Measurements from ENCODE around the gene DOCK2.
"Not testable (repeated sequence)": the region's sequence is repeated elsewhere in the genome, so short reads cannot be mapped to it uniquely, and the experiment has no call there.

DOCK2 gene

DNA sequence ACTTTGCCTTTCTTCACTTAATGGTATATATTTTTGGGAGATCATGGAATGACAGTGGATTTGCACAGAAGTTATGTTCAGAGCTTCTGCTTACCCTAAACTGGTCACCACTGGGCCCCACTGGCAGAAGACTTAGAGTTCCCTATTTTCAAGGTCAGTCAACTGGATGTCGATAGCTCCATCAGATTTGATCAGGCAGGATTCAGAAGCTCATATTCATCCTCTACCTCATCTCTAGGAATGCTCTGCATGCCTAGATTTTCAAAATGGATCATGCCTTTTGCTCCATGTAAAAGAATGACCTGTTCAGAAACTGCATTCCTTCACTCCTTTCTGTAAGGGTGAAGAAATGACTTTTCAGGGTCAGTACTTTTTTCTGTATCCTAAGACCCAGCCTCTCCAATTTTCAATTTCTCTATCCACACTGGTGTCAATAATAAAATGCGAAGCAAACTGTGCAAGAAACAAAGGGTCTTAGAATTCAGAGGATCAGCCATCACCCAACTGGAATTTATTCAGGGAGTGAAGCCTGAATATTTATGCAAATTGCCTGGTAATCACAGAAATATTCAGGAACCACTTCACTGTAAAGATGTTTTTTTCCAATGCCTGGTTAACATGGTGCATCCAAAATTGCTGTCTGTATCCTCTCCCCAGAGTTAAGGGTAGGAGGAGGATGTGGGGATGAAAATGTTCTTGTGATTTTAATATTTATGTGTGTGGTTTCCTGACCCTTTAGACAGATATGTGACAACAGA is 125.4 kb downstream of the DOCK2 start:
- no peak for DNase-seq

DNA sequence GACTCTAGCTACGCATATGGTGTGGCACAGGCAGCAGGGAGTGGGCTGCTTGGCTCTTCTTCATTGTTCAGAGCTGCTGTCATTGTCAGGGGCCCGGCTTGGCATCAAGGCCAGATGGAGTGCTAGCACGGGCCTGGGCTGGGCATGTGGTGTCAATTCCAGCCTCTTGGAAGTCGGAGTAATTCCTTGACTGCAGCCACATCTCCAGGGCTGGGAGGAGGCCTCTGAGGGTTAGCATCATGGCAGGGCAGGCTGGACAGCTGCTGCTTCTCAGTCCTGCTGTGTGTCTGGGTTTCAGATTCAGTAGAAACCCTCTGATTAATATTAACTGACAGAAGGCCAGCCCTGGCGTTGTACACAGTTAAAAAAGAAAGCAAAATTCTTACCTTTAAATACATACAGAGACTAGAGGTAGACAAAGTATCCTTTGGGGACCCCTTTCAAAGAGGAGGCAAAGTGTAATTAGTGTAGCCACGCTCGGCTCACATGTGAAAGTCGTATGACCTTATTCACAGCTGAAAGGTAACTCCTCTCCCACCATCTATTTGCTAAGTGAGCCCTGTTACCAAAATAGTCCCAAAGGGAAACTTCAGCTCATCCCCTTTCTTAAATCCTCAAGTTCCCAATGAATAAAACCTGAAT is 126.4 kb downstream of the DOCK2 start:
- DNase-seq = no peak

DNA sequence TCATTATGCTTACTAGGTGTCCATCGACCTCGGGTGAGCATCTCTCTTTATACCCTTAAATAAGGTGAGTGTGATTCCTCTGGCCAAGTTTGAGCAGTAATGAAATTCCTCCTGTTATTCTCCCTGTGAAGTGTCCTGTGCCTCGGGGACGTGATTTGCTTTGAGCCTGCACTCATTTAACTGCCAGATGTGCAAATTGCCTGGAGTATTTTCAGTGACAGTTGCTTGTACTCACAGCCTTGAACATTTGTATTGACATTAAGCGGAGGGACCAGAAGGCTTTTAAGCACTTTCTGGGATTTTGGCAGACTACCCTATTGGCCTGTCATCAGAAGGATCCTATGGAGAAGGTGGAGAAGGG is 126.9 kb downstream of the DOCK2 start:
- no peak for DNase-seq

DNA sequence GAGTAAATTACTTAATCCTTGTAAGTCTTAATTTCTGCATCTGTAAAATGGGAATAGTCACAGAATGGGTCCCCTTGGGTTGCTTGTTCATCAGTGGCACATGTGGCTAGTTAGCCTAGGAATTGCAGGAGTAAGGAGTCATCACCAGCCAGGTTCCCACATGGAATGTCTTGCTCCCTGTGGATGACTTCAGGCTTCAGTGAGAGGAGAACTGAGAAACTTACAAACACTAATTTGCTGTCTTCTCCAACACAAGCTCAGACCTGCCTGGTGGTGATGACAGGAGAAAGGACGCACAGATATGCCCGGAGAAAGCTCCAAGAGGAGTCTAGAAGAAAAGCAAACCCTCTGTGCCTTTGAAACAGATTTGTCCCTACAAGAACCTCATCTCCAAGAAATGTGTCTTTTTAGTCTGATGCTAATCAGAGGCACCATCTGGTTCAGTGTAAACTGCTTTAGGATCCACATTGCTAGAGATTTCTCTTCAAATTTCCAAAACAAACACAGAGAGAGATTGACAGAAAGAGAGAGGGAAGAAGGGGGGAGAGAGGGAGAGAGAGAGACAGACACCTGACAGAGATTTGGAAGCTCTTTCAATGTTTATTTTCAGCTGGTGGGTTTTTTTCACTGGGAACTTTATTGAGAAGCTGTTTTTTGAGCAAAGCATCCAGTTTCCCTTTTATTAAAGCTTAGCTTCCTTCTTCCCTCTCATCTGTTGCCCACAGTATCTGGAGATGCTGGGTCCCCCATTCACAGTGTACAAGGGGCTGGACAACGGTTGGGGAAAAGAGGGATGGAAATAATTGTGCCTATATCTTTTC is 128.3 kb downstream of the DOCK2 start:
- DNase-seq = no peak

- DNase-seq = not testable (repeated sequence)
Observed at GRCh38 chr5:169766943-169767342, 129.9 kb downstream of the DOCK2 start.

GRCh38 chr5:169767938-169768337 is 130.9 kb downstream of the DOCK2 start:
- no peak for DNase-seq

DNA sequence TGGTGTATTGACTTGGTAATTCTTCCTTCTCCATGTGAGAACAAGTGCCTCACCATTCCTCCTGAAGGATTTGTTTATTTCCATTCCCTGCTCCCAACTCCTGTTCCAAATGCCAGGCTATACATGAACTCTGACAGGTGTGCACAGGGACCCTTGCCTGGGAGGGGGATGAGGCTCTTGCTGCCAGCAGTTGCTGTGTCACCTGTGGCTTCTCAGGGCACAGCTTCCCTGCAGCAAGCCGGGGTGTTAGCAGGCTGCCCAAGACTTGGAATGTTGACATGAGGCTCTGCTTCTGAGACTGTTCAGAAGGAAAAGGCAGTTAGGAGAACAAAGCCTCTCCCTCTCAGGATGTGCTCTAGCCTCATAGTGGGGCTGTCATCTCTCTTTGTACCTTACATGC is 131.3 kb downstream of the DOCK2 start:
- no peak for DNase-seq

- no peak for DNase-seq
Observed at GRCh38 chr5:169770109-169770508, 133.0 kb downstream of the DOCK2 start.

DNA sequence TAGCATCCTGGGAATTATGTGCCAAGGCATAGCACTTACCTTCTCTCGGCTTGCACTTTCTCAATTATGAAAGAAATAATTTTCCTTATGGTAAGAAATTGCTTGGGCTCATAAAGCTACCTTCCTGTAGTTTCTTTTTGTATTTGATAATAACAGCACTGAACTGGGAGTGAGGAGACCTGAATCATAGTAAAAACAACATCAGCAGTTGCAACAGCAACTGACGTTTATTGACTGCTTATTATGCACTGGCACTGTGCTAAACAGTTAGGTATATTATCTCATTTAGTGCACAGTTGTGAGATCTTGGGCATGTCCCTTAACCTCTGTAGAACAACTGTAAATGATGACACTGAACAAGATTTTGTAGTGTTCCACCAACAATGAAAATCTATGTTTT is 135.2 kb downstream of the DOCK2 start:
- DNase-seq = no peak

DNA sequence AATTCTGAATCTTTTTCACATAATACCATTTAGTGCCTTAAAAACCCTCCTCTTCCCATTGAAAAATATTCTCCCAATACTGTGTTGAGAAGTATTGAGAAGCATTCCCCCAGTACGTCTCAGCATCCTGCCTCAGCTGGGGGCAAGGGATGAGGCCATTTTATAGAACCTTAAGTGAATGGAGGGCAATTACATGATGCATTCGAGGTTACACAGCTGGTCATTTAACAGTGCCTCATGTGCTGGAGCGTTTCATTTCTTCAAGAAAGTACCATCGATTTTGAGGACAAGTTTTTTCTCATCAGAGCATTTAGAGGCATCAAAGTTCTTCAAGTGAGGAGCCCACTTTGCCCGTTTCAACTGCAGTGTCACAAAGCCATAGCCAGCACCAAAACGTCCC is 135.6 kb downstream of the DOCK2 start:
- no peak for DNase-seq

DNA sequence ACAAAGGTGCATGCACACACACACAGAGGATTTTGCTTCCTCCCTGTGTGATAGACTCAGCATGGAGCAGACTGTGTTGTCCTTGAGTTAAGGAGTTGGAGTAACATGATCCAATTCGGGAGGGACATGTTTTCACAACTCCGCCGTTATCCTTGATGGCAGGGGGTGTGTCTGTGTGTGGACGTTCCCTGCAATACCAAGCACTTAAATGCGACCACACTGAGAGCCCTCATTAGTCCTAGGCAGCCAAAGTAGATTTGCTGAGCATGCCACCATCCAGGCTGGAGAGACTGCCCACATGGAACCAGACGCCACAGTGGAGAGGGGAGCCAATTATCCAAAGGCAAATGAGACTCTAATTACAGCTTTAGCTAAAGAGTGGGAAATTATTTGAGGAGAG is 140.1 kb downstream of the DOCK2 start:
- no peak for DNase-seq

- no peak for DNase-seq
Observed at GRCh38 chr5:169778622-169779596, 141.8 kb downstream of the DOCK2 start.

- DNase-seq = no peak
Observed at GRCh38 chr5:169781420-169782345, 144.6 kb downstream of the DOCK2 start.

DNA sequence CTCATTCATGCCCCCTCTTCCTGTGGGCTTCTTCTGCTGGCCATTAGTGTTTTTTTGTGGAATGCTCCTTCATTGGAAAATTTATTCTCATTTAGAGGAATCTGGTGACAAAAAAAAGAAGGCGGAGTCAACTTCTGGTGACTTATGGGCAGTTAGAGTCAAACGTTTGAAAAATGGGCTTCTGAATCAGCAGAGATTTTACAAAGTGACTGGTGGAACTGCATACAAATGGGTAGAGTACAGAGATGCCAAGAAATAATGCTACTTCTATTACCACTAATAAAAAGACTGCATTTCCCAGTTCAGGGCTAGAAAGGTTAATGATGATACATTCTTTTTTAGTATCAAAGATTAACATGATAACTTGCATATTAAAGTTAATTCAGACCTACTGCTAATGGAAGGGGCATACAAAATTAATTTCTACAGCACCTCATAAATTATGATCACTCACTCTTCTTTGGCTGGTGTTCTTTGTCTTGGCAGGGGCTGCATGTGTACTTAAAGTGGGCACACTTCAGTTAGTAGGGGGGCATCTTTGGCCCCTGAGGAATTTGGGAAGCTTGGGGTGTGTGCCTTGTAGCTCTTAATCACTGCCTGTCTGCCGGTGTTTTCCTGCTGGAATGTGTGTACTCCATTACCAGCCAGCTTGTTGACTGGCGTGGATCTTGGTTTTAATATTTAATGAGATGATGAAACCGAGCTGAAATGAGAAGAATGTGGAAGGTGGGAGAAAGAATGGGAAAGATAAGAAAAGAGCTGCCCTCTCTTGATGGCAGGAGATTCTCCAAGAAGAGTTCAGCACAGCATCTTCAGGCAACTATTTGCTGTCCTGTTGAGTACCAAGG is 148.9 kb downstream of the DOCK2 start:
- DNase-seq = no peak

- no peak for DNase-seq
Observed at GRCh38 chr5:169788168-169788567, 151.1 kb downstream of the DOCK2 start.

- DNase-seq = no peak
Observed at GRCh38 chr5:169789417-169789940, 152.4 kb downstream of the DOCK2 start.

DNA sequence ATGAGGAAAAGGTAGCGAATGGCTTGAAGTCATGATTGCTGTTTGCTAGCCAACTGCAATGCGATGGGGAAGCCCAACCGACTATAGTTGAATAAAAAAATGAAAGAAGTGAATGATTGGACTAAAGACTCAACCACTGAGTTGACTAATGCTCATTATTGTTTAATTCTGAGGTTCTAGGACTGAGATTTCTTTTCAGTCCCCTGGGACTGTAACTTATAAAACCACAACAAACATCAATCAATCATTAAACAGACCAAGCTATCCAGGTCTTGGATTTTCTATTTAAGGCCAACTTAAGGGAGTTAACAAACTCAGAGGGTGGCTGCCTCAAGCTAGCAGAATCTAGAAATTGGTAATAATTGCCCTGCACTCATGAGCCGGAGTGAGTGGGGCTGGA is 154.2 kb downstream of the DOCK2 start:
- DNase-seq = no peak

- no peak for DNase-seq
Observed at GRCh38 chr5:169795338-169795737, 158.3 kb downstream of the DOCK2 start.

DNA sequence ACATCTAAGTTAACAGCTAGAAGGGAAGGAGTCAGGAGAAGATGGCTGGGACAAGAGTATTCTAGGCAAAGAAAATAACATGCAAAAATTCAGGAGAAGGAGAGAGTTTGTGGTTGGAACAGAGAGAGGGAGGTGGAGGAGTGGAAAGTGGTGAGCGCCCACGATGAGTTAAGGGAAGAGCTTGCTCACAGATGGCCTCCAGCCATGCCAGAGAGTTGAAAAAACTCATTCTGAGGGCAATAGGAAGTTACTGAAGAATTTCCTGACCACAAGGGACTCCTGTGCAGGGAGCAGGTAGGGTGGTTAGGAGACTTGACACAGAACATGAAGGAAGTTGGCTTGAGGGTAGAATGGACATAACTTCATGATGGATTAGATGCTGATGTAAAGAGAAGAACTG is 159.7 kb downstream of the DOCK2 start:
- no peak for DNase-seq

DNA sequence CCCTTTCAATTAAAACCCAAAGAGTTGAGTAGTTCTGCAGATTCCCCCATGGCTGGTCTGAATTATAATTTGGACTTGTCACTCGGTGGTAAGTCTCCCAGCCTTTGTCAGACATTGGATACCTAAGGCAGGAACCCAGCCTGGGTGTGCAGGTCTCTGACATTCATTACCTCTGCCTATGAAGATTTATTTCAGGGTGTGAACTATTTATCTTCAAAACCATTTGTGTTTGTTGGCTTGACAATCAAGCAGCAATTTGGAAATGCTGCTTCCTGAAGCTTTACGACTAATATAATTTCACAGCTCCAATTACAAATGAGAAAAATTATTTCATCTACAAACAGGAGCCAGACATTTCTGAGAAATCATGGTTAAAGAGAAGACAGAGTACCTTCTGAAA is 160.5 kb downstream of the DOCK2 start:
- DNase-seq = no peak

Measured in activated T-cell treated with anti-CD3 and anti-CD28 coated beads for 4 hours (primary cell).